HCT116 (cell line): Measurements from ENCODE around the gene USP15.

Experiments used
- EZH2 ChIP-seq: fragments of 200-600 bp; sonication (generic); IDR thresholded peaks from 2 replicates; pipeline ENCODE4 v1.6.1; 2017; ENCODE audit warnings: antibody characterized with exemption, mixed run types
- POLR2A ChIP-seq: IDR thresholded peaks from 2 replicates; pipeline ENCODE4 v1.7.0; 2011; ENCODE audit warnings: borderline replicate concordance; ENCODE audit not compliant: insufficient read depth, insufficient read length; ENCODE audit errors: extremely low read depth
- TF ChIP-seq, protein P1 (sequence below), 3 experiments: fragments of 200-600 bp in 1 of 3; sonication (generic) in 1 of 3; IDR thresholded peaks in 2 of 3; conservative IDR thresholded peaks in 1 of 3; 2 replicates each; pipeline ENCODE4 v1.5.1; 2012 to 2017; ENCODE audit warnings: low read depth in 2 of 3, low read length in 2 of 3, antibody characterized with exemption in 1 of 3, borderline replicate concordance in 1 of 3, control low read depth in 1 of 3, mild to moderate bottlenecking in 1 of 3, mixed read lengths in 1 of 3, mixed run types in 1 of 3, moderate library complexity in 1 of 3; ENCODE audit not compliant: insufficient read depth in 1 of 3

DNA sequence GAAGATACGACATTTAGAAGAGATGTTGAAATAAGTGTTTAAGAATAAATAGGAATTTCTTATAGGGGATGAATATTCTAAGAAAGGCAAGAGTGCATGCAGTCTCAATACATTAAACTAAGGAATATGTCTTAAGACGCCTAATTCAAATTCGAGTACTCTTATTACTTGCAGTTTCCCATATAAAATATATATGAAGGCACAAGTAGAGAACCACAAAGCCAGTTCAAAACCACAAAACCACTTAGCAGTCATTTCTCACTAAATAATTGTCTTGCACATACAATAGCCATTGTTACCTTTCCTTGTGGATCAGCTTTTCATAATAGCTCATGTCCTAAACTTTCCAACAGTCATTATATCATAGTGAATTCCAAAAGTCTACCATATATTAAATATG is 115.4 kb downstream of the USP15 start:
- TF ChIP-seq, protein P1, sequence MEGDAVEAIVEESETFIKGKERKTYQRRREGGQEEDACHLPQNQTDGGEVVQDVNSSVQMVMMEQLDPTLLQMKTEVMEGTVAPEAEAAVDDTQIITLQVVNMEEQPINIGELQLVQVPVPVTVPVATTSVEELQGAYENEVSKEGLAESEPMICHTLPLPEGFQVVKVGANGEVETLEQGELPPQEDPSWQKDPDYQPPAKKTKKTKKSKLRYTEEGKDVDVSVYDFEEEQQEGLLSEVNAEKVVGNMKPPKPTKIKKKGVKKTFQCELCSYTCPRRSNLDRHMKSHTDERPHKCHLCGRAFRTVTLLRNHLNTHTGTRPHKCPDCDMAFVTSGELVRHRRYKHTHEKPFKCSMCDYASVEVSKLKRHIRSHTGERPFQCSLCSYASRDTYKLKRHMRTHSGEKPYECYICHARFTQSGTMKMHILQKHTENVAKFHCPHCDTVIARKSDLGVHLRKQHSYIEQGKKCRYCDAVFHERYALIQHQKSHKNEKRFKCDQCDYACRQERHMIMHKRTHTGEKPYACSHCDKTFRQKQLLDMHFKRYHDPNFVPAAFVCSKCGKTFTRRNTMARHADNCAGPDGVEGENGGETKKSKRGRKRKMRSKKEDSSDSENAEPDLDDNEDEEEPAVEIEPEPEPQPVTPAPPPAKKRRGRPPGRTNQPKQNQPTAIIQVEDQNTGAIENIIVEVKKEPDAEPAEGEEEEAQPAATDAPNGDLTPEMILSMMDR (IDR thresholded peaks at IDR 0.05 in 2 of 3, conservative IDR thresholded peaks at IDR 0.05 in 1 of 3; ENCODE audit: borderline replicate concordance in 1 of 3, insufficient read depth in 1 of 3, low read depth in 2 of 3, low read length in 2 of 3): no peak
- no peak for TF ChIP-seq POLR2A
- no peak for TF ChIP-seq EZH2
